Mesenchymal stem cell (in vitro differentiated cells and primary cell): ENCODE results near the gene COL3A1.

Source experiments
- DNase-seq: peaks from one replicate; pipeline ENCODE4 v3.0.0-alpha.2; 2013
- H2AFZ ChIP-seq: one replicate; pipeline ENCODE4 v1.6.1; 2013; ENCODE audit warnings: low read depth, mild to moderate bottlenecking, control low read depth, inconsistent platforms, low read length, moderate library complexity
- H2AK5ac ChIP-seq: 2 replicates; pipeline ENCODE4 v1.6.1; 2013; ENCODE audit warnings: low read length, moderate library complexity, mild to moderate bottlenecking, inconsistent platforms; ENCODE audit not compliant: severe bottlenecking
- H2BK120ac ChIP-seq: one replicate; pipeline ENCODE4 v1.6.1; 2013; ENCODE audit warnings: low read depth, mild to moderate bottlenecking, inconsistent platforms, low read length, moderate library complexity
- H2BK12ac ChIP-seq, 2 experiments: one replicate each; pipeline ENCODE4 v1.6.1; 2013; ENCODE audit warnings: inconsistent platforms in 2 of 2, low read length in 2 of 2, mild to moderate bottlenecking in 2 of 2, moderate library complexity in 2 of 2, control low read depth in 1 of 2
- H2BK15ac ChIP-seq: one replicate; pipeline ENCODE4 v1.6.1; 2013; ENCODE audit warnings: mild to moderate bottlenecking, low read depth, inconsistent platforms; ENCODE audit not compliant: poor library complexity, severe bottlenecking
- H2BK5ac ChIP-seq: 2 replicates; pipeline ENCODE4 v1.6.1; 2013; ENCODE audit warnings: low read depth, mild to moderate bottlenecking, low read length, control low read depth, inconsistent platforms; ENCODE audit not compliant: poor library complexity, severe bottlenecking
- H3K14ac ChIP-seq, 2 experiments: one replicate each; pipeline ENCODE4 v1.6.1; 2013; ENCODE audit warnings: inconsistent platforms in 2 of 2, low read length in 2 of 2, control low read depth in 1 of 2, mild to moderate bottlenecking in 1 of 2, moderate library complexity in 1 of 2
- H3K18ac ChIP-seq, 2 experiments: one replicate each; pipeline ENCODE4 v1.6.1; 2013; ENCODE audit warnings: inconsistent platforms in 2 of 2, low read length in 2 of 2, control low read depth in 1 of 2, low read depth in 1 of 2, mild to moderate bottlenecking in 1 of 2
- H3K23ac ChIP-seq, 2 experiments: one replicate each; pipeline ENCODE4 v1.6.1; 2013; ENCODE audit warnings: inconsistent platforms in 2 of 2, low read length in 2 of 2, mild to moderate bottlenecking in 2 of 2, moderate library complexity in 2 of 2, control low read depth in 1 of 2
- H3K27ac ChIP-seq: 2 replicates; pipeline ENCODE4 v1.5.1; 2013; ENCODE audit warnings: mild to moderate bottlenecking, moderate library complexity, low read length, control low read depth, inconsistent platforms; ENCODE audit not compliant: poor library complexity, severe bottlenecking
- H3K27me3 ChIP-seq, 2 experiments: 2 replicates each; pipeline versions ENCODE4 v1.6.1 to v1.7.0; 2013; ENCODE audit warnings: low read length in 2 of 2, mild to moderate bottlenecking in 2 of 2, moderate library complexity in 2 of 2, control low read depth in 1 of 2, inconsistent platforms in 1 of 2; ENCODE audit not compliant: control insufficient read depth in 1 of 2, insufficient read depth in 1 of 2
- H3K36me3 ChIP-seq, 2 experiments: 2 replicates each; pipeline versions ENCODE4 v1.6.1 to v1.7.0; 2013; ENCODE audit warnings: low read length in 2 of 2, control low read depth in 1 of 2, inconsistent platforms in 1 of 2, low read depth in 1 of 2, mild to moderate bottlenecking in 1 of 2; ENCODE audit not compliant: insufficient read depth in 2 of 2, control insufficient read depth in 1 of 2
- H3K4ac ChIP-seq, 2 experiments: one replicate each; pipeline ENCODE4 v1.6.1; 2013; ENCODE audit warnings: inconsistent platforms in 2 of 2, low read length in 2 of 2, mild to moderate bottlenecking in 2 of 2, moderate library complexity in 2 of 2, control low read depth in 1 of 2, low read depth in 1 of 2
- H3K4me1 ChIP-seq: 2 replicates; pipeline ENCODE4 v1.6.1; 2013; ENCODE audit warnings: low read depth, low read length, control low read depth; ENCODE audit not compliant: control insufficient read depth, insufficient read depth
- H3K4me2 ChIP-seq: 2 replicates; pipeline ENCODE4 v1.6.1; 2013; ENCODE audit warnings: low read length, mild to moderate bottlenecking, inconsistent platforms; ENCODE audit not compliant: poor library complexity, severe bottlenecking
- H3K4me3 ChIP-seq, 2 experiments: 2 replicates each; pipeline versions ENCODE4 v1.5.1 to v1.7.0; 2013; ENCODE audit warnings: low read length in 2 of 2, mild to moderate bottlenecking in 2 of 2, control low read depth in 1 of 2, low read depth in 1 of 2; ENCODE audit not compliant: insufficient read depth in 1 of 2
- H3K79me1 ChIP-seq: replicated peaks from 2 replicates; pipeline ENCODE4 v1.6.1; 2013; ENCODE audit warnings: mild to moderate bottlenecking, control low read depth, low read length, inconsistent platforms; ENCODE audit not compliant: poor library complexity, severe bottlenecking
- H3K9ac ChIP-seq: 2 replicates; pipeline ENCODE4 v1.7.0; 2013; ENCODE audit warnings: mild to moderate bottlenecking, low read length, moderate library complexity
- H3K9me3 ChIP-seq: 2 replicates; pipeline ENCODE4 v1.7.0; 2013; ENCODE audit warnings: mild to moderate bottlenecking, low read length; ENCODE audit not compliant: control insufficient read depth
- H4K8ac ChIP-seq: one replicate; pipeline ENCODE4 v1.6.1; 2013; ENCODE audit warnings: inconsistent platforms, mild to moderate bottlenecking, low read length, moderate library complexity
- H4K91ac ChIP-seq: one replicate; pipeline ENCODE4 v1.6.1; 2013; ENCODE audit warnings: mild to moderate bottlenecking, low read length, inconsistent platforms
- WGBS: methylation state at CpG from one replicate; pipeline ENCODE4 v1.1.7; 2013; ENCODE audit warnings: mixed read lengths; 5-methylcytosine and 5-hydroxymethylcytosine counted together

COL3A1 gene

GRCh38 chr2:188997263-188997662 is 23.1 kb downstream of the COL3A1 start:
- no peak overlapping the region for H3K27ac ChIP-seq
- no peak overlapping the region for H3K4ac ChIP-seq
- no peak overlapping the region for H3K23ac ChIP-seq
- H3K4me2 ChIP-seq: no peak overlapping the region
- H3K4me1 ChIP-seq: no peaks in the 10 kb centered on the region
- H2BK12ac ChIP-seq: no peak overlapping the region
- H3K9me3 ChIP-seq: no peaks in the 10 kb centered on the region
- H2BK15ac ChIP-seq: no peak overlapping the region
- H4K91ac ChIP-seq: no peak overlapping the region
- no peak overlapping the region for H2AK5ac ChIP-seq
- no peak for DNase-seq
- H2BK5ac ChIP-seq: no peak overlapping the region
- H3K14ac ChIP-seq: no peak overlapping the region
- peaks cover 6% of the 10 kb centered on the region for H3K79me1 ChIP-seq
- H2BK120ac ChIP-seq: no peak overlapping the region
- no peaks in the 10 kb centered on the region for H3K27me3 ChIP-seq
- H4K8ac ChIP-seq: no peak overlapping the region
- no peak overlapping the region for H2AFZ ChIP-seq
- H3K4me3 ChIP-seq: no peak overlapping the region
- peak overlapping the region; percentile 59 for H3K9ac ChIP-seq
- peaks cover 34 to 99% of the 10 kb centered on the region in 2 experiments for H3K36me3 ChIP-seq
- no peak overlapping the region for H3K18ac ChIP-seq

GRCh38 chr2:189000221-189000620 is 26.0 kb downstream of the COL3A1 start:
- DNase-seq: no peak
- no peak overlapping the region for H2AFZ ChIP-seq
- no peak overlapping the region for H2BK5ac ChIP-seq
- no peak overlapping the region for H3K18ac ChIP-seq
- no peak overlapping the region for H2BK12ac ChIP-seq
- H3K9me3 ChIP-seq: no peaks in the 10 kb centered on the region
- no peak overlapping the region for H4K91ac ChIP-seq
- H3K27me3 ChIP-seq: no peaks in the 10 kb centered on the region
- H4K8ac ChIP-seq: no peak overlapping the region
- H3K9ac ChIP-seq: peak overlapping the region; percentile 59
- no peak overlapping the region for H3K4me3 ChIP-seq
- H3K4ac ChIP-seq: no peak overlapping the region
- no peak overlapping the region for H2BK120ac ChIP-seq
- no peak overlapping the region for H3K27ac ChIP-seq
- no peak overlapping the region for H3K14ac ChIP-seq
- no peak overlapping the region for H2AK5ac ChIP-seq
- H3K79me1 ChIP-seq: peaks cover 7% of the 10 kb centered on the region
- H3K4me1 ChIP-seq: no peaks in the 10 kb centered on the region
- H3K36me3 ChIP-seq: peaks cover 30 to 99% of the 10 kb centered on the region in 2 experiments
- no peak overlapping the region for H2BK15ac ChIP-seq
- H3K4me2 ChIP-seq: no peak overlapping the region
- H3K23ac ChIP-seq: no peak overlapping the region

- H2BK12ac ChIP-seq: no peak overlapping the region
- peaks cover 22 to 99% of the 10 kb centered on the region in 2 experiments for H3K36me3 ChIP-seq
- no peak overlapping the region for H2AK5ac ChIP-seq
- no peak overlapping the region for H3K4ac ChIP-seq
- H2BK5ac ChIP-seq: no peak overlapping the region
- DNase-seq: peak; percentile 86
- no peak overlapping the region for H3K18ac ChIP-seq
- peak overlapping the region; percentile 59 for H3K9ac ChIP-seq
- H3K4me1 ChIP-seq: no peaks in the 10 kb centered on the region
- H4K8ac ChIP-seq: no peak overlapping the region
- H3K27ac ChIP-seq: no peak overlapping the region
- H4K91ac ChIP-seq: no peak overlapping the region
- H3K9me3 ChIP-seq: no peaks in the 10 kb centered on the region
- no peak overlapping the region for H2AFZ ChIP-seq
- H3K23ac ChIP-seq: no peak overlapping the region
- WGBS: 0% methylated on average over 1 of the region's 1 CpG
- no peak overlapping the region for H2BK15ac ChIP-seq
- no peak overlapping the region for H3K4me2 ChIP-seq
- peaks cover 5% of the 10 kb centered on the region for H3K79me1 ChIP-seq
- no peak overlapping the region for H3K4me3 ChIP-seq
- H2BK120ac ChIP-seq: no peak overlapping the region
- no peaks in the 10 kb centered on the region for H3K27me3 ChIP-seq
- H3K14ac ChIP-seq: no peak overlapping the region
Observed at GRCh38 chr2:189002079-189002478, 27.9 kb downstream of the COL3A1 start.

GRCh38 chr2:189008555-189009262 is 34.5 kb downstream of the COL3A1 start:
- Histone ChIP-seq H3K4me2 (no peak overlapping the region), H4K8ac (peak overlapping the region; percentile 35), H3K27ac (no peak overlapping the region), H3K18ac (peak overlapping the region in 1 of 2 experiments; percentile 38), H4K91ac (no peak overlapping the region), H3K79me1 (peaks cover 4% of the 10 kb centered on the region), H2AFZ (no peak overlapping the region), H2BK12ac (no peak overlapping the region), H2AK5ac (no peak overlapping the region), H3K4me3 (no peak overlapping the region), H2BK5ac (no peak overlapping the region), H3K14ac (no peak overlapping the region), H3K27me3 (no peaks in the 10 kb centered on the region), H2BK15ac (no peak overlapping the region), H3K23ac (no peak overlapping the region), H3K36me3 (peaks cover 24 to 93% of the 10 kb centered on the region in 2 experiments), H3K4me1 (no peaks in the 10 kb centered on the region), H2BK120ac (no peak overlapping the region), H3K9ac (peak overlapping the region; percentile 60), H3K4ac (no peak overlapping the region), H3K9me3 (no peaks in the 10 kb centered on the region)
- WGBS: 98% methylated on average over 6 of the region's 9 CpGs
- no peak for DNase-seq
